WTC11 (cell line): ENCODE measurements around the gene CRB2. TPM values are rescaled to one million over a fixed set of nuclear protein-coding genes. Genes with fewer than 3 reads are reported as not detected.

Experiments used
- ATAC-seq: fragments of 200-7000 bp; cut with Tn5 transposase; 2 replicates; pipeline ENCODE4 v1.10.0; 2021; ENCODE audit warnings: mild to moderate bottlenecking, moderate library complexity
- CTCF ChIA-PET: fragments of 300-600 bp; sonication (Branson Sonifier 250); formaldehyde crosslinking; loops from one replicate; lab custom pipeline; 2021; ENCODE audit warnings: antibody characterized with exemption; lab: Charles Lee
- POLR2A ChIA-PET: fragments of 350-600 bp; sonication (Branson Sonifier 250); formaldehyde crosslinking; loops from one replicate; lab custom pipeline; 2021; ENCODE audit warnings: antibody characterized with exemption; lab: Charles Lee
- DNase-seq: peaks from one replicate; pipeline ENCODE4 v3.0.0; 2021; ENCODE audit warnings: low spot score
- H3K27ac Mint-ChIP-seq: 2 replicates; pipeline ENCODE4 v1.8.0; 2021; ENCODE audit warnings: mixed read lengths
- H3K27me3 Mint-ChIP-seq: 2 replicates; pipeline ENCODE4 v1.8.0; 2021; ENCODE audit warnings: low read depth, mild to moderate bottlenecking, moderate library complexity, mixed read lengths
- H3K36me3 Mint-ChIP-seq: 2 replicates; pipeline ENCODE4 v1.8.0; 2021; ENCODE audit warnings: mixed read lengths
- H3K4me1 Mint-ChIP-seq: 2 replicates; pipeline ENCODE4 v1.8.0; 2022; ENCODE audit warnings: mixed read lengths
- H3K4me3 Mint-ChIP-seq: 2 replicates; pipeline ENCODE4 v1.8.0; 2021; ENCODE audit warnings: mild to moderate bottlenecking, moderate library complexity, mixed read lengths
- H3K9me3 Mint-ChIP-seq: 2 replicates; pipeline ENCODE4 v1.8.0; 2021; ENCODE audit warnings: mixed read lengths
- CREM ChIP-seq: sonication (generic); formaldehyde crosslinking; IDR thresholded peaks from 2 replicates; pipeline ENCODE4 v1.8.1; 2022; ENCODE audit warnings: mild to moderate bottlenecking, missing genetic modification reagents, moderate library complexity
- EMX1 ChIP-seq: fragments of 250-450 bp; sonication (Bioruptor Pico); IDR thresholded peaks from 2 replicates; pipeline ENCODE4 v1.8.0; 2021; ENCODE audit warnings: mild to moderate bottlenecking
- FOXJ3 ChIP-seq: sonication (generic); formaldehyde crosslinking; IDR thresholded peaks from 2 replicates; pipeline ENCODE4 v1.9.0; 2021; ENCODE audit warnings: missing genetic modification reagents, mild to moderate bottlenecking, borderline replicate concordance
- IRF2 ChIP-seq: sonication (generic); formaldehyde crosslinking; IDR thresholded peaks from 2 replicates; pipeline ENCODE4 v1.8.0; 2022; ENCODE audit warnings: low read depth, missing genetic modification reagents, borderline replicate concordance
- KAT7 ChIP-seq: sonication (generic); formaldehyde crosslinking; IDR thresholded peaks from 2 replicates; pipeline ENCODE4 v1.8.1; 2023; ENCODE audit warnings: missing genetic modification reagents, mild to moderate bottlenecking, borderline replicate concordance
- MYBL2 ChIP-seq: sonication (generic); formaldehyde crosslinking; IDR thresholded peaks from 2 replicates; pipeline ENCODE4 v1.8.1; 2023; ENCODE audit warnings: mild to moderate bottlenecking, moderate library complexity, missing genetic modification reagents
- RELA ChIP-seq: sonication (generic); formaldehyde crosslinking; IDR thresholded peaks from 2 replicates; pipeline ENCODE4 v1.8.1; 2022; ENCODE audit warnings: missing genetic modification reagents, mild to moderate bottlenecking, borderline replicate concordance
- RORB ChIP-seq: fragments of 250-450 bp; sonication (Bioruptor Pico); IDR thresholded peaks from 2 replicates; pipeline ENCODE4 v1.9.0; 2021; ENCODE audit warnings: mild to moderate bottlenecking
- SP1 ChIP-seq: sonication (generic); formaldehyde crosslinking; conservative IDR thresholded peaks from 2 replicates; pipeline ENCODE4 v1.8.1; 2022; ENCODE audit warnings: missing genetic modification reagents
- TCF7 ChIP-seq: sonication (generic); formaldehyde crosslinking; IDR thresholded peaks from 2 replicates; pipeline ENCODE4 v1.8.0; 2022; ENCODE audit warnings: mild to moderate bottlenecking, low read depth, missing genetic modification reagents, moderate library complexity
- ZNF121 ChIP-seq: sonication (generic); formaldehyde crosslinking; IDR thresholded peaks from 2 replicates; pipeline ENCODE4 v1.8.0; 2023; ENCODE audit warnings: missing genetic modification reagents
- ZNF671 ChIP-seq: fragments of 250-450 bp; sonication (Bioruptor Pico); IDR thresholded peaks from 2 replicates; pipeline ENCODE4 v1.8.0; 2021; ENCODE audit warnings: mild to moderate bottlenecking
- total RNA-seq: library from RNA; stranded (reverse); gene quantifications from 3 replicates; pipeline ENCODE4 v1.2.3, GENCODE V29; 2021
- TF ChIP-seq, protein P1 (sequence below): fragments of 250-450 bp; sonication (Bioruptor Pico); IDR thresholded peaks from 2 replicates; pipeline ENCODE4 v1.8.0; 2021; ENCODE audit warnings: mild to moderate bottlenecking
- TF ChIP-seq, protein P2 (sequence below): fragments of 200-600 bp; IDR thresholded peaks from 2 replicates; pipeline ENCODE4 v1.8.0; 2022; ENCODE audit warnings: antibody characterized with exemption
- TF ChIP-seq, protein P3 (sequence below): fragments of 250-450 bp; sonication (Bioruptor Pico); IDR thresholded peaks from 2 replicates; pipeline ENCODE4 v2.1.2; 2022; ENCODE audit warnings: mild to moderate bottlenecking, moderate library complexity
- TF ChIP-seq, protein P4 (sequence below): sonication (generic); formaldehyde crosslinking; IDR thresholded peaks from 2 replicates; pipeline ENCODE4 v1.8.0; 2022; ENCODE audit warnings: mild to moderate bottlenecking, missing genetic modification reagents
- TF ChIP-seq, protein P5 (sequence below): sonication (generic); formaldehyde crosslinking; IDR thresholded peaks from 2 replicates; pipeline ENCODE4 v1.8.0; 2023; ENCODE audit warnings: mild to moderate bottlenecking, missing genetic modification reagents
- TF ChIP-seq, protein P6 (sequence below): sonication (generic); formaldehyde crosslinking; IDR thresholded peaks from 2 replicates; pipeline ENCODE4 v1.8.0; 2022; ENCODE audit warnings: mild to moderate bottlenecking, missing genetic modification reagents

The CRB2 gene
- total RNA-seq, 1 experiment from 2014 or later, result 3.5 TPM

DNA sequence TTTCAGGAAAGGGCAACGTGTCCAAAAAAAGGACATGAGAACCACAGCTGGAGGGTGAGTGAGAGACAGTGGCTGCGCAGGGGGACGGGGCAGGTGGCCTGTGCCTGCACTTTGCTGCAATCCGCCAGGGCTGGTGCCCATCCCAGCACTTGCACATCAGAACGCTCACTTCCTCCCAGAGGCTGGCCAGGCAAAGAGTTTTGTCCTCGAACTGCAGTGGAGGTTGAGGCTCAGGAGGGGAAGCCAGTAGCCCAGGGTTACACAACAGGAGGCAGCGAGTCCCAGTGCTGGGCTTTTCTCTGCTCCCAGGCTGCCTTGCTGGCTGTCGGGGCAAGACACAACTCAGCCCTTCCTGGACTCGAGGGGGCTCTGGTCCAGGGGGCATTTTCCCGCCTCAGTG is 33.1 kb downstream of the CRB2 start (continued):
- TF ChIP-seq RELA (CRISPR knock-in tag) (no peak), ZNF121 (CRISPR knock-in tag) (no peak), EMX1 (CRISPR knock-in tag) (no peak)

DNA sequence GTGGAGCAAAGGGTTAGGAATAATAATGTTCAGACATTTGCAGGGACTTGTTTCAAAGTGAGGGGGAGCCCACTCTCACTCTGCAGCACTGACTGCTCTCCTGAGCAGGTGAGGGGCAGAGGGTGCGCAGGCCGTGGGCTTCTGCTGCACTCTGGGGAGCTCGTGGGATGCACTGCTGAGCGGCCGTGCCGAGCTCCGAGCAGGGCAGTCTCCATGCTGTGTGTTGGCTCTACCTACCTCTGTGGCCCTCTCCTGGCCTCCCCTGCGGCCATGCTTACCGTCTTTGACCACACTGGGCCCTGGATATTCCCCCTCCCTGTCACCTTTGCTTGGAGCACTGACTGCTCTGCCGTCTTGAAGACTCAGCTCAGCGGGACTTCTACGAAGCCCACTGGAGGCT is 33.7 kb downstream of the CRB2 start:
- ChIA-PET POLR2A (no interaction called here), CTCF (interaction anchor here (0.7 to 1.2 kb wide), 6 partner anchors 10 to 651 kb away, joined by 3 to 10 read pairs (median 3); no protein-coding TSS in a partner anchor)
- Mint-ChIP-seq H3K36me3 (no peaks in the 10 kb centered on the region), H3K9me3 (peaks cover 7% of the 10 kb centered on the region), H3K4me3 (no peak overlapping the region), H3K27me3 (no peaks in the 10 kb centered on the region; the same call in 1 of the 2 replicates), H3K27ac (no peak overlapping the region), H3K4me1 (peaks cover 4% of the 10 kb centered on the region)
- TF ChIP-seq FOXJ3, result no peak
- DNase-seq (no peak), ATAC-seq (no peak)

DNA sequence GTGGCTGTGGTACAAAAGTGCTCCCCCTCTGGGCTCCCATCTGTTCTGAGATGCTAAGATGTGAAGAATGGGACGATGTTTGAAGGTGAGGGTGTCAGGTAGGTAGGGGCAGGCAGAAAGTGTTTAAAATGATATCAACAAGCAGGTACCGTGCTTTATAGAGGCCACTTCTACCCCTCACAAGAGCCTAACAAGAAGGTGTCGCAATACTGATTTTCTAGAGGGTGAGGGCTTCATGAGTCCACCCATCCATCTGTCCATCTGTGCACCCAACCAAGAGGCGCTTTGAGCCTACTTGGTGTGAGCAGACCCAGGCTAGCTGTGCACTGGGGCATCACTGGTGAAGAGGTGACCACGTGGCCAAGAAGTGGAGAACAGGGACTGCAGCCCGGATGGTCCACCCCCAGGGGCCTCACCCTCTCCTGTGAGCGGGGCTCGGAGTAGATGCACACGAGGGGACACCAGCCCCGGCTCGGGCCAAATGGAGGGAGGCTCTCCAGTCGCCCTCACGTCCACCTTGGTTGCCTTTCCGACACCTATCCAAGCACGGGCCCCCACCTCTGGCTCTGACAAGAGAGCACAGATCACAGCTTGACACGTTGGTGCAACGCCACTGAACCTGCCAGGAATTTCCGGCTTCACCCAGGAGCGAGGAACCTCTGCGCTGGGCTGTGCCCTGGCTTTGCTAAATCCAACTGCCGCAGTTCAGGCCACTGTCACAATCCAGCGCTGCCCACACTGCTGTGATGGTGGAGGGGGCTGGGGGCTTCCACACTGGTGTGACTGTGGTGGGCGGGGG is 34.5 kb downstream of the CRB2 start:
- Mint-ChIP-seq H3K36me3 (no peaks in the 10 kb centered on the region), H3K4me1 (peaks cover 7% of the 10 kb centered on the region), H3K27me3 (no peaks in the 10 kb centered on the region; the same call in 1 of the 2 replicates), H3K9me3 (peaks cover 7% of the 10 kb centered on the region), H3K27ac (no peak overlapping the region), H3K4me3 (no peak overlapping the region)
- ChIA-PET POLR2A (no interaction called here), CTCF (interaction anchor here (0.7 to 1.7 kb wide), 9 partner anchors 9 to 650 kb away, joined by 3 to 11 read pairs (median 4); partner anchors contain the start of gene CRB2)
- no peak for DNase-seq
- TF ChIP-seq RORB (CRISPR knock-in tag), result no peak
- no peak for TF ChIP-seq IRF2
- TF ChIP-seq KAT7, result no peak
- no peak for TF ChIP-seq MYBL2 (CRISPR knock-in tag)
- TF ChIP-seq, protein P1, sequence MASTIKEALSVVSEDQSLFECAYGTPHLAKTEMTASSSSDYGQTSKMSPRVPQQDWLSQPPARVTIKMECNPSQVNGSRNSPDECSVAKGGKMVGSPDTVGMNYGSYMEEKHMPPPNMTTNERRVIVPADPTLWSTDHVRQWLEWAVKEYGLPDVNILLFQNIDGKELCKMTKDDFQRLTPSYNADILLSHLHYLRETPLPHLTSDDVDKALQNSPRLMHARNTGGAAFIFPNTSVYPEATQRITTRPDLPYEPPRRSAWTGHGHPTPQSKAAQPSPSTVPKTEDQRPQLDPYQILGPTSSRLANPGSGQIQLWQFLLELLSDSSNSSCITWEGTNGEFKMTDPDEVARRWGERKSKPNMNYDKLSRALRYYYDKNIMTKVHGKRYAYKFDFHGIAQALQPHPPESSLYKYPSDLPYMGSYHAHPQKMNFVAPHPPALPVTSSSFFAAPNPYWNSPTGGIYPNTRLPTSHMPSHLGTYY (CRISPR knock-in tag), result no peak
- TF ChIP-seq, protein P2, sequence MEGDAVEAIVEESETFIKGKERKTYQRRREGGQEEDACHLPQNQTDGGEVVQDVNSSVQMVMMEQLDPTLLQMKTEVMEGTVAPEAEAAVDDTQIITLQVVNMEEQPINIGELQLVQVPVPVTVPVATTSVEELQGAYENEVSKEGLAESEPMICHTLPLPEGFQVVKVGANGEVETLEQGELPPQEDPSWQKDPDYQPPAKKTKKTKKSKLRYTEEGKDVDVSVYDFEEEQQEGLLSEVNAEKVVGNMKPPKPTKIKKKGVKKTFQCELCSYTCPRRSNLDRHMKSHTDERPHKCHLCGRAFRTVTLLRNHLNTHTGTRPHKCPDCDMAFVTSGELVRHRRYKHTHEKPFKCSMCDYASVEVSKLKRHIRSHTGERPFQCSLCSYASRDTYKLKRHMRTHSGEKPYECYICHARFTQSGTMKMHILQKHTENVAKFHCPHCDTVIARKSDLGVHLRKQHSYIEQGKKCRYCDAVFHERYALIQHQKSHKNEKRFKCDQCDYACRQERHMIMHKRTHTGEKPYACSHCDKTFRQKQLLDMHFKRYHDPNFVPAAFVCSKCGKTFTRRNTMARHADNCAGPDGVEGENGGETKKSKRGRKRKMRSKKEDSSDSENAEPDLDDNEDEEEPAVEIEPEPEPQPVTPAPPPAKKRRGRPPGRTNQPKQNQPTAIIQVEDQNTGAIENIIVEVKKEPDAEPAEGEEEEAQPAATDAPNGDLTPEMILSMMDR, result no peak
- TF ChIP-seq, protein P3, sequence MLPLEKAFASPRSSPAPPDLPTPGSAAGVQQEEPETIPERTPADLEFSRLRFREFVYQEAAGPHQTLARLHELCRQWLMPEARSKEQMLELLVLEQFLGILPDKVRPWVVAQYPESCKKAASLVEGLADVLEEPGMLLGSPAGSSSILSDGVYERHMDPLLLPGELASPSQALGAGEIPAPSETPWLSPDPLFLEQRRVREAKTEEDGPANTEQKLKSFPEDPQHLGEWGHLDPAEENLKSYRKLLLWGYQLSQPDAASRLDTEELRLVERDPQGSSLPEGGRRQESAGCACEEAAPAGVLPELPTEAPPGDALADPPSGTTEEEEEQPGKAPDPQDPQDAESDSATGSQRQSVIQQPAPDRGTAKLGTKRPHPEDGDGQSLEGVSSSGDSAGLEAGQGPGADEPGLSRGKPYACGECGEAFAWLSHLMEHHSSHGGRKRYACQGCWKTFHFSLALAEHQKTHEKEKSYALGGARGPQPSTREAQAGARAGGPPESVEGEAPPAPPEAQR, result no peak
- TF ChIP-seq ZNF671, result no peak
- TF ChIP-seq SP1 (CRISPR knock-in tag), result no peak
- no peak for TF ChIP-seq CREM (CRISPR knock-in tag)
- no peak for TF ChIP-seq EMX1 (CRISPR knock-in tag)
- TF ChIP-seq, protein P4, sequence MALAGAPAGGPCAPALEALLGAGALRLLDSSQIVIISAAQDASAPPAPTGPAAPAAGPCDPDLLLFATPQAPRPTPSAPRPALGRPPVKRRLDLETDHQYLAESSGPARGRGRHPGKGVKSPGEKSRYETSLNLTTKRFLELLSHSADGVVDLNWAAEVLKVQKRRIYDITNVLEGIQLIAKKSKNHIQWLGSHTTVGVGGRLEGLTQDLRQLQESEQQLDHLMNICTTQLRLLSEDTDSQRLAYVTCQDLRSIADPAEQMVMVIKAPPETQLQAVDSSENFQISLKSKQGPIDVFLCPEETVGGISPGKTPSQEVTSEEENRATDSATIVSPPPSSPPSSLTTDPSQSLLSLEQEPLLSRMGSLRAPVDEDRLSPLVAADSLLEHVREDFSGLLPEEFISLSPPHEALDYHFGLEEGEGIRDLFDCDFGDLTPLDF, result no peak
- TF ChIP-seq, protein P5, sequence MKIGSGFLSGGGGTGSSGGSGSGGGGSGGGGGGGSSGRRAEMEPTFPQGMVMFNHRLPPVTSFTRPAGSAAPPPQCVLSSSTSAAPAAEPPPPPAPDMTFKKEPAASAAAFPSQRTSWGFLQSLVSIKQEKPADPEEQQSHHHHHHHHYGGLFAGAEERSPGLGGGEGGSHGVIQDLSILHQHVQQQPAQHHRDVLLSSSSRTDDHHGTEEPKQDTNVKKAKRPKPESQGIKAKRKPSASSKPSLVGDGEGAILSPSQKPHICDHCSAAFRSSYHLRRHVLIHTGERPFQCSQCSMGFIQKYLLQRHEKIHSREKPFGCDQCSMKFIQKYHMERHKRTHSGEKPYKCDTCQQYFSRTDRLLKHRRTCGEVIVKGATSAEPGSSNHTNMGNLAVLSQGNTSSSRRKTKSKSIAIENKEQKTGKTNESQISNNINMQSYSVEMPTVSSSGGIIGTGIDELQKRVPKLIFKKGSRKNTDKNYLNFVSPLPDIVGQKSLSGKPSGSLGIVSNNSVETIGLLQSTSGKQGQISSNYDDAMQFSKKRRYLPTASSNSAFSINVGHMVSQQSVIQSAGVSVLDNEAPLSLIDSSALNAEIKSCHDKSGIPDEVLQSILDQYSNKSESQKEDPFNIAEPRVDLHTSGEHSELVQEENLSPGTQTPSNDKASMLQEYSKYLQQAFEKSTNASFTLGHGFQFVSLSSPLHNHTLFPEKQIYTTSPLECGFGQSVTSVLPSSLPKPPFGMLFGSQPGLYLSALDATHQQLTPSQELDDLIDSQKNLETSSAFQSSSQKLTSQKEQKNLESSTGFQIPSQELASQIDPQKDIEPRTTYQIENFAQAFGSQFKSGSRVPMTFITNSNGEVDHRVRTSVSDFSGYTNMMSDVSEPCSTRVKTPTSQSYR (CRISPR knock-in tag), result no peak
- TF ChIP-seq TCF7 (CRISPR knock-in tag), result no peak
- TF ChIP-seq, protein P6, sequence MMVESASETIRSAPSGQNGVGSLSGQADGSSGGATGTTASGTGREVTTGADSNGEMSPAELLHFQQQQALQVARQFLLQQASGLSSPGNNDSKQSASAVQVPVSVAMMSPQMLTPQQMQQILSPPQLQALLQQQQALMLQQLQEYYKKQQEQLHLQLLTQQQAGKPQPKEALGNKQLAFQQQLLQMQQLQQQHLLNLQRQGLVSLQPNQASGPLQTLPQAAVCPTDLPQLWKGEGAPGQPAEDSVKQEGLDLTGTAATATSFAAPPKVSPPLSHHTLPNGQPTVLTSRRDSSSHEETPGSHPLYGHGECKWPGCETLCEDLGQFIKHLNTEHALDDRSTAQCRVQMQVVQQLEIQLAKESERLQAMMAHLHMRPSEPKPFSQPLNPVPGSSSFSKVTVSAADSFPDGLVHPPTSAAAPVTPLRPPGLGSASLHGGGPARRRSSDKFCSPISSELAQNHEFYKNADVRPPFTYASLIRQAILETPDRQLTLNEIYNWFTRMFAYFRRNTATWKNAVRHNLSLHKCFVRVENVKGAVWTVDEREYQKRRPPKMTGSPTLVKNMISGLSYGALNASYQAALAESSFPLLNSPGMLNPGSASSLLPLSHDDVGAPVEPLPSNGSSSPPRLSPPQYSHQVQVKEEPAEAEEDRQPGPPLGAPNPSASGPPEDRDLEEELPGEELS (CRISPR knock-in tag), result no peak
- no peak for ATAC-seq
